ENCODE results near the gene GLIS2. TPM values are rescaled to one million over a fixed set of nuclear protein-coding genes. Genes with fewer than 3 reads are reported as not detected.

Gene GLIS2
- total and polyA plus RNA-seq, 10 of the 15 experiments (the other 5 are each of a cell fraction or from before 2014, with no cell fraction given): 0.03 to 0.64 (median 0.18) TPM; not detected in 4

DNA sequence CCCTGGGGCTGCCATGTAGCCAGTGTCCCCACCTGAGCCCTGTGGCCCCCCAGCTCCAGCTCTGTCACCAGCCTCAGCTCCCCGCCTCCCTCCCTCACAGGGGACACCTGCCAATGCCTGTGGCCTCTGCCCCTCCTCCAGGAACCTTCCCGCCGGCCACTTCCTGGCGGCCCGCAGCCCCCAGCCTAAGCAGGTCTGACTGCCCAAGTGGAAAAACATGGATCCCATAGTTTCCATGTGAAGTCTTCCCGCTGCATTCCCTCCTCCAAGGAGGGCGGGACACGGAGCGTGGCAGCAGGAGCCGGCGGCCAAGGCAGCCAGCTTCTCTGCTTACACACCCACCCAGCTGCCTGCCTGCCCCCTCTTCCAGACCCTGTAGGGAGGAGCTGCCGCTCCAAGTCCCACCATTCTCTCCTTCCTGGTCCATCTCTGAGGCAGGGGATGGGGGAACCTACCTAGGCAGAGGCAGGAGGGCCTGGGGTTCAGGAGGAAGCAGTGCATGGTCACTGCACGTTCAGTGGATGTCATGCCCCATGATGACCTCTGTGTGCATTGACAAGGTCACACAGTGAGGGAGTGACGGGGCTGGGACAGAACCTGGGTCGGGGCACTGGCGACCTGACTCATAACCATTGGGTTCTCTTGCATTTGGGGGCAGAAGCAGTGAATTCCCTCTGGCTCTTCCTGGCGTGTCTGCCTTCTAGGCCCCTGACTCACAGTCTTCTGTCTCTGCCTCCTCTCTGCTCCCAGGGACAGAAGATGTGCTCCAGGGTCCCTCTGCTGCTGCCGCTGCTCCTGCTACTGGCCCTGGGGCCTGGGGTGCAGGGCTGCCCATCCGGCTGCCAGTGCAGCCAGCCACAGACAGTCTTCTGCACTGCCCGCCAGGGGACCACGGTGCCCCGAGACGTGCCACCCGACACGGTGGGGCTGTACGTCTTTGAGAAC is 64.5 kb downstream of the GLIS2 start (continued):
- TF ChIP-seq, protein P1, sequence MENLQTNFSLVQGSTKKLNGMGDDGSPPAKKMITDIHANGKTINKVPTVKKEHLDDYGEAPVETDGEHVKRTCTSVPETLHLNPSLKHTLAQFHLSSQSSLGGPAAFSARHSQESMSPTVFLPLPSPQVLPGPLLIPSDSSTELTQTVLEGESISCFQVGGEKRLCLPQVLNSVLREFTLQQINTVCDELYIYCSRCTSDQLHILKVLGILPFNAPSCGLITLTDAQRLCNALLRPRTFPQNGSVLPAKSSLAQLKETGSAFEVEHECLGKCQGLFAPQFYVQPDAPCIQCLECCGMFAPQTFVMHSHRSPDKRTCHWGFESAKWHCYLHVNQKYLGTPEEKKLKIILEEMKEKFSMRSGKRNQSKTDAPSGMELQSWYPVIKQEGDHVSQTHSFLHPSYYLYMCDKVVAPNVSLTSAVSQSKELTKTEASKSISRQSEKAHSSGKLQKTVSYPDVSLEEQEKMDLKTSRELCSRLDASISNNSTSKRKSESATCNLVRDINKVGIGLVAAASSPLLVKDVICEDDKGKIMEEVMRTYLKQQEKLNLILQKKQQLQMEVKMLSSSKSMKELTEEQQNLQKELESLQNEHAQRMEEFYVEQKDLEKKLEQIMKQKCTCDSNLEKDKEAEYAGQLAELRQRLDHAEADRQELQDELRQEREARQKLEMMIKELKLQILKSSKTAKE (IDR thresholded peaks at IDR 0.05; ENCODE audit: low read depth, poor library complexity, severe bottlenecking): no peak

DNA sequence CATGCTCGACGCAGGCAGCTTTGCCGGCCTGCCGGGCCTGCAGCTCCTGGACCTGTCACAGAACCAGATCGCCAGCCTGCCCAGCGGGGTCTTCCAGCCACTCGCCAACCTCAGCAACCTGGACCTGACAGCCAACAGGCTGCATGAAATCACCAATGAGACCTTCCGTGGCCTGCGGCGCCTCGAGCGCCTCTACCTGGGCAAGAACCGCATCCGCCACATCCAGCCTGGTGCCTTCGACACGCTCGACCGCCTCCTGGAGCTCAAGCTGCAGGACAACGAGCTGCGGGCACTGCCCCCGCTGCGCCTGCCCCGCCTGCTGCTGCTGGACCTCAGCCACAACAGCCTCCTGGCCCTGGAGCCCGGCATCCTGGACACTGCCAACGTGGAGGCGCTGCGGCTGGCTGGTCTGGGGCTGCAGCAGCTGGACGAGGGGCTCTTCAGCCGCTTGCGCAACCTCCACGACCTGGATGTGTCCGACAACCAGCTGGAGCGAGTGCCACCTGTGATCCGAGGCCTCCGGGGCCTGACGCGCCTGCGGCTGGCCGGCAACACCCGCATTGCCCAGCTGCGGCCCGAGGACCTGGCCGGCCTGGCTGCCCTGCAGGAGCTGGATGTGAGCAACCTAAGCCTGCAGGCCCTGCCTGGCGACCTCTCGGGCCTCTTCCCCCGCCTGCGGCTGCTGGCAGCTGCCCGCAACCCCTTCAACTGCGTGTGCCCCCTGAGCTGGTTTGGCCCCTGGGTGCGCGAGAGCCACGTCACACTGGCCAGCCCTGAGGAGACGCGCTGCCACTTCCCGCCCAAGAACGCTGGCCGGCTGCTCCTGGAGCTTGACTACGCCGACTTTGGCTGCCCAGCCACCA is 65.4 kb downstream of the GLIS2 start:
- CTCF ChIA-PET: interaction anchor here (0.6 kb wide), 1 partner anchor 21 kb away, joined by 3 read pairs; no protein-coding TSS in a partner anchor
- RAD21 ChIA-PET (ENCODE audit: unreplicated experiment): no interaction called here
- Histone ChIP-seq H3K27me3 (replicated peaks in 1 of 2; ENCODE audit: control insufficient read depth in 2 of 2, insufficient read depth in 2 of 2, low read length in 1 of 2) (no peaks in the 10 kb centered on the region), H3K27ac (ENCODE audit: control insufficient read depth, insufficient read depth) (no peak overlapping the region), H3K36me3 (ENCODE audit: control insufficient read depth in 2 of 2, insufficient read depth in 2 of 2, low read length in 1 of 2) (peaks cover 0 to 9% of the 10 kb centered on the region in 2 experiments; a peak in 3 of 4 replicates), H3K79me2 (ENCODE audit: control insufficient read depth, insufficient read depth, low read length) (no peaks in the 10 kb centered on the region), H3K4me1 (ENCODE audit: control insufficient read depth, insufficient read depth, low read length) (no peaks in the 10 kb centered on the region), H4K20me1 (ENCODE audit: control insufficient read depth, insufficient read depth) (no peaks in the 10 kb centered on the region), H3K9me3 (replicated peaks; ENCODE audit: control insufficient read depth, insufficient read depth, low read length) (no peaks in the 10 kb centered on the region), H3K9ac (ENCODE audit: control insufficient read depth, insufficient read depth, low read length) (no peak overlapping the region), H2AFZ (ENCODE audit: control insufficient read depth, low read depth, low read length) (no peak overlapping the region), H3K4me2 (ENCODE audit: control insufficient read depth, insufficient read depth) (no peak overlapping the region), H3K4me3 (no peak overlapping the region)
- no peak for ATAC-seq
- TF ChIP-seq RAD51 (IDR thresholded peaks at IDR 0.05) (no peak), BMI1 (IDR thresholded peaks at IDR 0.05; ENCODE audit: borderline replicate concordance) (no peak), POLR2AphosphoS2 (IDR thresholded peaks at IDR 0.05; ENCODE audit: low read depth, low read length) (no peak)
- POLR2A ChIA-PET: no interaction called here
- no peak for FAIRE-seq
- BruUV-seq (replicated peaks): no TSS peak
- intact Hi-C loops (cut with micrococcal nuclease; ENCODE audit: unreplicated experiment): no loop called here
- SMC1A ChIA-PET (ENCODE audit: uncharacterized antibody, unreplicated experiment): no interaction called here
- WGBS (ENCODE audit: insufficient coverage, insufficient replicate concordance, low lambda C conversion rate, missing lambda C conversion rate): 96% methylated on average over 42 of the region's 59 CpGs
- in situ Hi-C loops (cut with MboI): no loop called here
- DNase-seq (ENCODE audit: low read depth, low spot score): no peak
